Neutrophil (primary cell): ENCODE data around the gene MINDY3.

Experiments used
- H3K27ac ChIP-seq: fragments of 200-600 bp; sonication (generic); 2 replicates; pipeline ENCODE4 v1.5.1; 2016; ENCODE audit warnings: mild to moderate bottlenecking, moderate library complexity
- H3K27me3 ChIP-seq: fragments of 200-600 bp; sonication (generic); 2 replicates; pipeline ENCODE4 v1.6.0; 2016; ENCODE audit warnings: mild to moderate bottlenecking
- H3K36me3 ChIP-seq: fragments of 200-600 bp; sonication (generic); 2 replicates; pipeline ENCODE4 v1.5.1; 2017
- H3K4me1 ChIP-seq, 2 experiments: fragments of 200-600 bp in 1 of 2; sonication (generic) in 1 of 2; 1 replicate in 1 of 2; 2 replicates in 1 of 2; pipeline versions ENCODE4 v1.5.1 to v1.6.1; 2013 to 2016; ENCODE audit warnings: low read depth in 1 of 2, low read length in 1 of 2, mild to moderate bottlenecking in 1 of 2, moderate library complexity in 1 of 2; ENCODE audit not compliant: control insufficient read depth in 1 of 2, insufficient read depth in 1 of 2
- H3K4me3 ChIP-seq, 2 experiments: fragments of 200-600 bp in 1 of 2; sonication (generic) in 1 of 2; 1 replicate in 1 of 2; 2 replicates in 1 of 2; pipeline ENCODE4 v1.5.1; 2013 to 2016; ENCODE audit warnings: low read depth in 1 of 2, low read length in 1 of 2, mild to moderate bottlenecking in 1 of 2, moderate library complexity in 1 of 2
- H3K9me3 ChIP-seq: fragments of 200-600 bp; sonication (generic); 2 replicates; pipeline ENCODE4 v1.5.1; 2016
- TF ChIP-seq, protein P1 (sequence below): fragments of 200-600 bp; sonication (generic); IDR thresholded peaks from 2 replicates; pipeline ENCODE4 v1.5.1; 2016; ENCODE audit warnings: antibody characterized with exemption

MINDY3 gene

GRCh38 chr10:15844517-15844916 lies 15.8 kb downstream of the MINDY3 start:
- no peak overlapping the region for H3K27ac ChIP-seq
- TF ChIP-seq, protein P1, sequence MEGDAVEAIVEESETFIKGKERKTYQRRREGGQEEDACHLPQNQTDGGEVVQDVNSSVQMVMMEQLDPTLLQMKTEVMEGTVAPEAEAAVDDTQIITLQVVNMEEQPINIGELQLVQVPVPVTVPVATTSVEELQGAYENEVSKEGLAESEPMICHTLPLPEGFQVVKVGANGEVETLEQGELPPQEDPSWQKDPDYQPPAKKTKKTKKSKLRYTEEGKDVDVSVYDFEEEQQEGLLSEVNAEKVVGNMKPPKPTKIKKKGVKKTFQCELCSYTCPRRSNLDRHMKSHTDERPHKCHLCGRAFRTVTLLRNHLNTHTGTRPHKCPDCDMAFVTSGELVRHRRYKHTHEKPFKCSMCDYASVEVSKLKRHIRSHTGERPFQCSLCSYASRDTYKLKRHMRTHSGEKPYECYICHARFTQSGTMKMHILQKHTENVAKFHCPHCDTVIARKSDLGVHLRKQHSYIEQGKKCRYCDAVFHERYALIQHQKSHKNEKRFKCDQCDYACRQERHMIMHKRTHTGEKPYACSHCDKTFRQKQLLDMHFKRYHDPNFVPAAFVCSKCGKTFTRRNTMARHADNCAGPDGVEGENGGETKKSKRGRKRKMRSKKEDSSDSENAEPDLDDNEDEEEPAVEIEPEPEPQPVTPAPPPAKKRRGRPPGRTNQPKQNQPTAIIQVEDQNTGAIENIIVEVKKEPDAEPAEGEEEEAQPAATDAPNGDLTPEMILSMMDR = no peak
- H3K27me3 ChIP-seq = no peaks in the 10 kb centered on the region
- peaks cover 33 to 50% of the 10 kb centered on the region in 2 experiments for H3K4me1 ChIP-seq
- H3K4me3 ChIP-seq = no peak overlapping the region
- peaks cover 5% of the 10 kb centered on the region for H3K36me3 ChIP-seq
- H3K9me3 ChIP-seq = no peaks in the 10 kb centered on the region

DNA sequence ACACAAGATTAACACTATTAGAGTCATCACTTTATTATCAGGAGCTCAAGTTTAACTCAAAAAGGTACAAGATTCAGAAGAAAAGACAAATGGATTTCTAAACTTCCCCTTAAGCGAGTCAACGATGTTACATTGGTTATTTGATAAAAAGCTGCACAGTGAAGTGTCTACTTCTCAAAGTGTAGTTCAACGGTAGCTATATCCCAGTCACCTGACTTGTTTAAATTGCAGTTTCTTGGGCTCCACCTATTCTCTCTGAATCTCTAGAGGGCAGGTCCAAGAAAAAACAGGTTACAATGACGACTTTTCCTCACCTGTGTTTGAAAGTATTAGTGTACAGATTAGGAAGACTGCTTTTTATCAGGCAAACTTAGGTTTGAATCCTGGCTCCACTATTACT lies 16.6 kb downstream of the MINDY3 start:
- no peaks in the 10 kb centered on the region for H3K27me3 ChIP-seq
- TF ChIP-seq, protein P1 = no peak
- no peaks in the 10 kb centered on the region for H3K9me3 ChIP-seq
- H3K36me3 ChIP-seq = peaks cover 5% of the 10 kb centered on the region
- no peak overlapping the region for H3K4me3 ChIP-seq
- H3K27ac ChIP-seq = peak overlapping the region; percentile 49
- H3K4me1 ChIP-seq = peaks cover 25 to 42% of the 10 kb centered on the region in 2 experiments

DNA sequence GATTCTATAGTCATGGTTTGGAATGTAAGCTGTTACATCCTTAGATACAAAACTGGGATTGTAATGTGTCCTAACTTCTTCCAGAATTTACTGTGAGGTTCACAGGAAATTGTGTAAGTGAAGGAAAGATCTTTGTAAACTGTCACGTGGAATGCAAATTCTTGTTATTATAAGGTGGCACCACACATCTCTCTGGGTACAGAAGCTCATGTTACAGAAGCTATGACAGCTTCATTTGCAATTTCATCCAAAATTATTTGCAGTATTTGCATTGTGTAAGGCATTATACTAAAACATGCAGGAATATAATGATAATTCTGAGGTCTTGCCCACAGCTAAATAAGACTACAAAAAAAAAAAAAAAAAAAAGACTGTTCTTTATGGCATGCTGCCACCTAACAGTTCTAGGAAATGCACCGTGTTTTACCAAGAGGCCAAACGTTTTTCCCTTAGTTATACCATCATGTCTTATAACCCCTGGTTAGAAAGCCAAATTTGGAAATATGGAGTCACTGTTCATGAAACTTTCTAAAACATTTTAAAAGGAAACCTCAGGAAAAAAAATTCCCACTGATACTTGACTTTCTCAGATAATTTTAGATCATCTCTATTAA lies 17.6 kb downstream of the MINDY3 start:
- peak overlapping the region; percentile 71 for H3K27ac ChIP-seq
- peaks cover 23 to 40% of the 10 kb centered on the region in 2 experiments for H3K4me1 ChIP-seq
- H3K36me3 ChIP-seq = peaks cover 13% of the 10 kb centered on the region
- no peaks in the 10 kb centered on the region for H3K27me3 ChIP-seq
- TF ChIP-seq, protein P1 = no peak
- no peak overlapping the region for H3K4me3 ChIP-seq
- no peaks in the 10 kb centered on the region for H3K9me3 ChIP-seq

GRCh38 chr10:15841696-15842095 lies 18.6 kb downstream of the MINDY3 start:
- TF ChIP-seq, protein P1 = no peak
- Histone ChIP-seq H3K27ac (peak overlapping the region; percentile 71), H3K36me3 (peaks cover 15% of the 10 kb centered on the region), H3K4me1 (peaks cover 23 to 40% of the 10 kb centered on the region in 2 experiments), H3K9me3 (no peaks in the 10 kb centered on the region), H3K27me3 (no peaks in the 10 kb centered on the region), H3K4me3 (no peak overlapping the region)

- Histone ChIP-seq H3K27ac (no peak overlapping the region), H3K27me3 (no peaks in the 10 kb centered on the region), H3K36me3 (peaks cover 43% of the 10 kb centered on the region), H3K4me3 (no peak overlapping the region), H3K4me1 (peaks cover 10 to 13% of the 10 kb centered on the region in 2 experiments), H3K9me3 (no peaks in the 10 kb centered on the region)
- TF ChIP-seq, protein P1 = no peak
Measured at GRCh38 chr10:15836807-15837206, 23.5 kb downstream of the MINDY3 start.
